ENCODE data around the gene UCKL1.
A peak's percentile ranks its signal among the peaks of the same experiment; 100 is the strongest.
"Not testable (repeated sequence)": the region's sequence is repeated elsewhere in the genome, so short reads cannot be mapped to it uniquely, and the experiment has no call there.

Gene UCKL1

DNA sequence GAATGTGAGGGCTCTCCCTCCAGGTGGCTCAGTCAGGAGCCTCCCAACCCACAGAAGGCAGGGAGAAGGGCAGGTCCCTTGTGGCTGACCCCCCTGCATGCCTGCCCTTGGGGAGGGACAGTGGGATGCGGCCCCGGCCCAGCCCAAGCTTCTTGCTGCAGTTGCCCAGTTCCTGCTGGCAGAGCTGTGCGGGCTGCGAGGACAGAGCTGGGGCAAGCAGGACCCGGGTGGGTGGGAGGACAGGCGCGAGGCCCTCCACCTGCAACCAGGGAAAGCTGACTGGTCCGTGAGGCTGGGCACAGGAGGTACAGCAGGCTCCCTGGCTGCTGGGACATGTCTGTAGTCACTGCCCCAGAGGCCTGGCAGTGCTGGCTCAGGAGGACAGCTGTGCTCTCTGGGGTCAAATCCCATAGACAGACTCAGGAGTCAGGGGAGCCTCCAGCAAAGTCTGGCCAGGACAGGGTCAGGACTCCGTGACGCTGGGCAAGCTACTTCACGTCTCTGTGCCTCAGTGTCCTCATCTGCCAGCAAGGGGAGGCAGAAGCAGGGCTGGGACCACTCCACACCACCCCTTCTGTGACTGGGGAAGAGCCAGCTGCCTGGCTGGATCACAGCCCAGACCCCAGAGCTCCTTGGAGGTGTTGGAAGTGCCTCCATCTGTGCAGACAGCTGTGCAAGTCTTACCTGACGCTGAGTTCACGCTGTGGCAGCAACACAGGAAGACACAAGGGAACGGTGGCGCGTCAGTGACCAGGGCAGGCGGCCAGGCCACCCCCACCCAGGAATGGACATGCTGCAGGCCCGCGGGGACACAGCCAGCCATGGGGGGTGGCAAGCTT, 13.0 kb downstream of the UCKL1 start:
- DNase-seq (ENCODE audit: low spot score): no peak

DNA sequence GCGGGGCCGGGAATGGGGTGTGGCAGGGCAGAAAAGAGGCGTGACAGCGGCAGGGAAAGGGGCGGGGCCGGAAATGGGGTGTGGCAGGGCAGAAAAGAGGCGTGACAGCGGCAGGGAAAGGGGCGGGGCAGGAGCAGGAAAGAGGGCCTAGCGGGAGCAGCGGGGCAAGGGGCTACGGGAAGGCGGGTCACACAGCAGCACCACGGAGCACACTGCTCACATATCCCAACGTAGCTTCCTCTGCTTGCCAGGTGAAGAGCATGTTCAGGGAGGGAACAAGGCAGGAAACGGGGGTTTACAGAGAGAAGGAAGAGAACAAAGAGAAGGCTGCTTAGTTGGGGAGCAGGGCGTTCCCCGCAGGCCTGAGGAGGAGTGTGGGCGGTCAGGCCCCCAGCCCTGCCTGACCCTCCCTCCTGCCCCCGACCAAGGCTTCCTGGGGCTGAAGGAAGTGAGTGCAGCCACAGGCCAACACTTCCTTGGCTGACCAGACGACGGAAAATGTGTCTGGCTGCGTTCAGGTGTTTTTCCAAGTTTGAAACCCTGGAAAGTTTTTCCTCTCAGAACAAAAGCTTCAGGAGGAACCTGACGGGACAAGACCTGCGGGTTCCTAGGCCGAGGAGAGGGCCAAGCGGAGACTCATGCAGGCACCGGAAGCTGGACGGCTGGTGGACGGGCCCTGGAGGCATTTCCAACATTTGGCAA, 13.8 kb downstream of the UCKL1 start:
- peak; percentile 47 for DNase-seq (ENCODE audit: low spot score)

DNA sequence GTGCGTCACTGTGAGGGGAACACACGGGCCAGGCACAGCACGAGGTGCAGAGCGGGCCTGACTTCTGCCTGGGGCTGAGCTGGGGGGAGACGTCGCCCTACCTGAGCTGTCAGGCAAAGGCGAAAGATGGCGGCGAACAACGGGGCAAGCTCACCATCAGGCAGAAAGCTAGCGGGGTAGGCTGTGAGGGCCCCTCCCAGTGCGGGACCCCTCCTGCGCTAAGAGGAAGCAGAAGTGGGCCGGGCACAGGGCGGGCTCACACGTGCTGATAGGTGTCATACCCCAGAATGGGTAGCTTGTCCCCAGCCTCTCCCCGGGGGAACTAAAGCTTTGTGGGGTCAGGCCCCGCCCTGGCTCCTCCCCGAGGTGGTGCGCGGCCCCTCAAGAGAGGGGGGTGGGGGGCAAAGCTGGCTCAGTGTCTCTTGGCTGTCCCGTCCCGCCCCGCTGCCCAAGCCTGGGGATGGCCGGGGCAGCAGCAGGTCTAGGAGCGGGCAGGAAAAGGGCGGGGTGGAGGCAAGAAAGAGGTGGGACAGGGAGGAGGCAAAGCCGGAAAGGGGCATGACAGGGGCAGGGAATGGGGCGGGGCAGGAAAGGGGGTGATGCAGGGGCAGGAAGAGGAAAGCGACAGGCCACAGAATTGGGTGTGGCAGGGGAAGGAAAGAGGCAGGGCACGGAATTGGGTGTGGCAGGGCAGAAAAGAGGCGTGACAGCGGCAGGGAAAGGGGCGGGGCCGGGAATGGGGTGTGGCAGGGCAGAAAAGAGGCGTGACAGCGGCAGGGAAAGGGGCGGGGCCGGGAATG, 14.7 kb downstream of the UCKL1 start:
- peak; percentile 73 for DNase-seq (ENCODE audit: low spot score)

DNA sequence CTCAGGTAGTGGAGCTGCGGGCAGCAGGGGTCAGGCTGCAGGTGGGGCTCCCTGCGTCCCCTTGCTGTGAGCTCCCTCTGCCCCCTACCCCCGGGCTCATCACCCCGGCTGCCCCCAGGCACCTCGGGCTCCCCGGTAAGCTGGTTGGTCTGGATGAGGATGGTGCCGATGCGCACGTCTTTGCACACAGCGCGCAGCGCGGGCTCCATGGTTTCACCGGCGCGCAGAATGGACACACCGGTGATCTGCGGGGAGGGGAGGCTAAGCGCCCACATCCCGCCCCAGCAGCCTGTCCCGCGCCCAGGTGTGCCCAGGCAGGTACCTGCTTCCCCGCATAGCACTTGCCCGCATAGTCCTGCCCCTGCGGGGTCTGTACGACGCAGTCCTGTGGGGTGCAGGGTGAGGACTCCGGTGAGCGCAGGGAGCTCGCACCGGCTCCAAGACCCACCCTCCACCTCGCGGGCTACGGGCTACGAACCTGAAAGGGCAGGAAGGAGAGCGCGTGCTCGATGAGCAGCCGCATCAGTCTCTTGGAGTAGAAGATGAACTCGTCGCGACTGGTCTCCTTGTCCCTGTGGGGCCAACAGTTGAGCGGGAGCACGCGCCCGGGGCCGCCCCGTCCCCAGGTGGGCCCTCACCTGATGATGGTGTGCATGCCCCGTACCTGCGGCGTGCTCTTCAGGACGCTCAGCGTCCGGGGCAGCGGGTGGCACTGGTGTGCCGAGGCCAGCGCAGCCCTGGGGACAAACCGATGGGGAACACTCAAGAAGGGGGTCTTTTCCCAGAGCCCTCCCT, 15.5 kb downstream of the UCKL1 start:
- DNase-seq (ENCODE audit: low spot score): no peak

DNA sequence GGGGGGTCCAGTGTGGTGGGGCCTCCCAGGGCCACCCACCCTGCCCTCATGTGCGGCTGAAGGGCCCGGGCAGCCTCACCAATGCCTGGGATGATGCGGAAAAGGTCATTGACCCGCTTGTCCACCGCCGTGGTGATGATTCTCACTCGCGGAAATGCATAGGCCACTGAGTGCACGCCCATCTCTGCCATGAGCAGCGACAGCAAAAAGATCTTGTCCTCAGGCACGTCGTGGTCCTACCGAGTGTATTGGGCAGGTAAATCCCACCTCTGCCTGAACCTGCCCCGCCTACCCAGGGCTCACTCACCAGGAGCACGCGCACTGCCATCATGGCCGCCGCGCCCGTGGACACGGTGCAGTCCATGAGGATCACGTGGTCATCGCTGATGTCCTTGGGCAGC, 16.1 kb downstream of the UCKL1 start:
- no peak for DNase-seq (ENCODE audit: low spot score)

DNA sequence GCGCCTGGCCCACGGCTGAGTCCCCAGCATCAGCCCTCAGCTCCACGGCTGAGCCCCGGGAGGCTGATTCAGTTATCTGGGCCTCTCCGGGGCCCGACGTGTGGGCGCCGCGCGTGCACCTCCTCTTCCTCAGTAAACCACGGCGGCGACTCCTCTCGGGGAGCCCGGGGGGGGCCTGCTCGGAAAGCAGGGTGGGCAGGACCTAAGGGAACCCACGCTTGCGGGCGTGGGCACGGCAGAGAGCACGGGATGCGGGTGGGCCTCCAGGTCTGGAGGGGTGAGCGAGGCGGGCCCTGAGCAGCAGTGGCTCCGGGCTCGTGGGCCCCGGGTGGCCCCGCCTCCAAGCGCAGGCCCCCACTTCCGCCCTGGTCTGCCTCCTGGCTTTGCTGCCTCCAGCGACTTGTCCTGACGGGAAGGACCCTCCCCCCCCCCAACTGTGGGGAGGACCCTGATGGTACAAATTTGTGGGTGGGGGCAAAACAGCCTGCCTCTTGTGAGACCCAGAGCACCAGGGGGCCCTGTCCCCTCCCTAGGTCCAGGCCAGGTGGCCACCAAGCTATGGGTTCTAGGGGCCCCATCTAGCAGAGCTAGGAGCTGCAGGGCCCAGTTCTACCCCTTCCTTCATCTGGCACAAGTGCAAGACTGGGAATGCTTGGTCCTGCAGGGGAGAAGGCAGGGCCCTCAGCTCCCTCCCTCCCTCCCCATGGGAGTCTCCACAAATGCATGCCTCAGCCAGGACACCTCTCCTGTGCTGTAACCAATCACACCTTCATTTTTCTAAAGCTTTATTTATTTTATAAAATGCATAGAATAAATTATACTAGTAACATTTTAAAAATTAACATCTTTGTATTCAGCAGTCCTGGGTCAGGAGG, 16.9 kb downstream of the UCKL1 start:
- DNase-seq (ENCODE audit: low spot score): no peak

DNA sequence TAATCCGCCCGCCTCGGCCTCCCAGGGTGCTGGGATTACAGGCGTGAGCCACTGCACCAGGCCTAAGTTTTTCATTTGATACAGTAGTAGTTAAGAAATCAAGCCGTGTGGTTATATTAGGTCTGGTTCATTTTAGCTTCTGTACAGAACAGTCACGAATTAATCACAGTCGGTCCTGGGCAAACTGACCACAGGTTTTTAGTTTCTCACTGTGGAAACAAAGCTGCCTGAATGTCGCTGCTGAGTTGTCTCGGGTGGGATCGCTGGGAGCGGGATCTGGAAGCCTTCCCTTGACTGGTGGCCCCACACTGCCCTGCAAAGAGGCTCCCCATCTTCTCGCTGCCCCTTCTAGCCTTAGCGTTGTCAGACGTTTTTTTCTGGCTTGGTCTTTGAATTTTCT, 18.6 kb downstream of the UCKL1 start:
- DNase-seq (ENCODE audit: low spot score): no peak

DNA sequence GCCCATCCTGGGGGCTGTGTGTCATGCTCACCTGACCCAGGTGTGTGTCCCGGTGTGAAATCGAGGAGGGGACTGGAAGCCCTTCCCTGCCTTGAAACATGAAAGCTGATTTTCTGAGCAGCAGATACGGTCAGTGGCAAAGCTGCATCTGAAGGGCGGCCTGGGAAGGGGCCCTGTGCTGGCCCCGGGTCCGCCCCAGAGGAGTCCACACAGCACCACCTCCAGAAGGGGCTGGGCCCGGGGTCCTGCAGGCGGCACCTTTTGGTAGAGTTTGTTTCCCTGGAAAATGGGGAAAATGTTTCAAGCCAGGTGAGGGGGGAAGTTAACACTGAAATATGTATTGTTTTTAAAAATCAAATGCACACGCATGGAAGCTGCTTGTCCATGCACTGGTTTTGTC, 20.8 kb downstream of the UCKL1 start:
- DNase-seq (ENCODE audit: low spot score): no peak

DNA sequence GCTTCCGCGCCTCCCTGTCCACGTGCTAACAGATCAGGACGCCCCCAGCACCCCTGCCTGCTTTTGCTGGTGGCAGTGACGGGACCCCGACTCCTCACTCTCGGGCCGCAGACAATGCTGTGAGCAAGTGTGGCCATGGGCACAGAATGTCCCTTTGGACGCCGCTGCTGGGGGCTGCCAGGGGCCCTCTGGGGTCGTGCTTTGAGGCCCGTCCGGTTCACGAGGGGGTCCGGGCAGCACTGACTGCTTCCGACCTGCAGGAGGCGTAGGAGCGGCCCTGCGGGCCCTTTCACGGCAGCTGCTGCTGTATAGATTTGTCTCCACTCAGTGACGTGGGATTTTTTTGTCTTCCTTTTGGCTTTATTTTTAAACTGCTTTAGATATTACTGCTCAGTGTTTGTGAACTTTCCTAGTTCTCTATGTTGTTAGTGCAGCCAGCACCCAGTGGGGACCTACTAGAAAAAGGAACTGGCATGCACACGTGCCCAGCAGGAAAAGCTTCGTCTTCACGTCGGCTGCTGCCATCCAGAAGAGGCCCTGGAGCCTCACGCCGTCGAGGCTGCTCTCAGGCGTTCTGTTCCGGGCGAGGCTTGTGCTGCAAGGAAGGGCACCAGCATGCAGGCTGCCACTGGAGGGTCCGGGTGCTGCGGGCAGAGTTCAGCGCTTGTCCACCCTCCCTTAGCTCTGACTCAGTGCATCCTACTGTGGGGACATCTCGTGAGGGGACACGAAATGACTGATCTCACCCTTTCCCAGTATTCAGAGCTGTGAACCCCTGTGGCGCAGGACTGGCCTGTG, 21.7 kb downstream of the UCKL1 start:
- DNase-seq (ENCODE audit: low spot score): no peak

DNA sequence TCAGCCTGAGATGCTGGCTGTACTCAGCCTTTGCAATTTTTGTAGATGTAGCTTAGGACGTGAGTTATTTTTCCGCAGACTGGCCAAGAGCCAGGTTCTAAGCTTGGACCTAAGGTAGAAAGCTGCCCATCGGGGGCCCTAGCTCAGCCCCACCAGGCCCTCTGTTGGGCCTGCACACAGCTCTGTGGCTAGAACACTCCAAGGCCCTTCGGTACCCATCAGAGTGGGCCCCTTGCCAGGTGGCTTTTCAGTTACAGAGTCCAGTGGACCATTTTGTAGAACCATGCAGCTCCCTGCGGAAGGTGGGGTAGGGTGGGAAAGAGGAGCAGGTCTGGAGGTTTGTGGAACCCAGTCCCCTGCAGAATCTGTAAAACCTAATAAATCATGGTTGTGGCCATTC, 22.6 kb downstream of the UCKL1 start:
- no peak for DNase-seq (ENCODE audit: low spot score)

DNA sequence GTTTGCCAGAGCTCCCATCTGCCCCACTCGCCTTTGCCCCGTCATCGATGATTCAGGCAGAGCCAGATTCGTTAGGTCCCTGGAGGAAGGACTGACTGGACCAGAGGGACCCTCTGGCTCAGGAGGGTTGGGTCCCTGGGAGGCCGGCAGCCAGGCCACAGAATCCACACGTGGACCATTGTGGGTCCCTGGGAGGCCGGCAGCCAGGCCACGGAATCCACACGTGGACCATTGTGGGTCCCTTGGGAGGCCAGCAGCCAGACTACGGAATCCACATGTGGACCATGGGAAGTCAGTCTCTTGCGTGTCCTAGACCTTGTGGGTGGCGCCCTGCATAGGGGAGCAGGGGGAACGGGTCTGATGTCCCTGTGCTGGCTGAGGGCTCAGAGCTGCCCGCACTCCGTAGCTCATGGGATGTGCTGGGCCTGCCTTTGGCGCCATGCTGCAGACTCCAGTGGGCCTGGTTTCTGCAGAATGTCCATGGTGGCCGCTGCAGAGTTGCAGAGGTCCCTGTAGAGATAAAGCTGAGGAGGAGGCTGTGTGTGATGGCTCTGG, 23.5 kb downstream of the UCKL1 start:
- DNase-seq (ENCODE audit: low spot score): no peak

DNA sequence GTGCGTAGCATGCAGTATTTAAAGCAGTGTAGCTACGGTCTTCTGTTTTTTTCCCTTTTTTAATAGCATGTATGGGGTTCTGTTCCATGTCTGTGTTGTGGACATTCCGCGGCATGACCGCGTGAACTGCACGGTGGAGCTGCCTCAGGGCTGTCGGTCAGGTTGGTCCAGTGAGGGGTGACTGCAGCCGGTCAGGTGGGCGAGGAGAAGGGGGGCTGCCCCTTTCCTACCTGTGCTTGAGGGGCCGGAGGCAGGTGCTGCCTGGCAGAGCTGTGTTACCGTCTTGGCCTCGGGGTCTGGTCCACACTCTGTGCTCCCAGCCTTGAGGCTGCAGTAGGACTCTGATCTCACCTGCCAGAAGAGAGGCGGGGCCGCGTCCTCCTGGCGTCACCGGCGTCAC, 24.5 kb downstream of the UCKL1 start:
- DNase-seq (ENCODE audit: low spot score): no peak

DNA sequence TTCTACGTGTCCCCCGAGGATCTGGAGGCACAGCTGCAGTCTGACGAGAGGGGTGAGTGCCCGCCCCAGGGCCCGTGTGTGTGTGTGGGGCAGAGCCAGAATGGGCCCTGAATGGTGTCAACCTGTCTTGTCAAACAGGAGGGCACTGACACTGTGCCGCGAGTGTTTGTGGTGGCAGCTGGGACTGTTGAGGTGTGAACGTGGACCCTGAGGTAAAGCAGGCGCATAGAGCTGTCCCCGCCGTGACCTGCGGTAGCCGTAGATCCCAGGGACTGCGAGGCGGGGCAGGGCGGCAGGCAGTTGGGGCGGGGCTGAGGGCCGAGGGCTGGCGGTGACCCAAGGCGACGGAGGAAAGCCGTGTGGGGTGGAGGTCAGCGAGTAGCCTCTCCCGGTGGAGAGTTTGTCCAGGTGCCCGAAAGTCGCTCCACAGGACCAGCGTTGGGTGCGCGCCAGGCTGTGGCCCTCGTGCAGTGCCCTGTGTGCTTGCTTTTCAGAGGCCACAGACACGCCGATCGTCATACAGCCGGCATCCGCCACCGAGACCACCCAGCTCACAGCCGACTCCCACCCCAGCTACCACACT, 25.2 kb downstream of the UCKL1 start:
- DNase-seq (ENCODE audit: low spot score): no peak

DNA sequence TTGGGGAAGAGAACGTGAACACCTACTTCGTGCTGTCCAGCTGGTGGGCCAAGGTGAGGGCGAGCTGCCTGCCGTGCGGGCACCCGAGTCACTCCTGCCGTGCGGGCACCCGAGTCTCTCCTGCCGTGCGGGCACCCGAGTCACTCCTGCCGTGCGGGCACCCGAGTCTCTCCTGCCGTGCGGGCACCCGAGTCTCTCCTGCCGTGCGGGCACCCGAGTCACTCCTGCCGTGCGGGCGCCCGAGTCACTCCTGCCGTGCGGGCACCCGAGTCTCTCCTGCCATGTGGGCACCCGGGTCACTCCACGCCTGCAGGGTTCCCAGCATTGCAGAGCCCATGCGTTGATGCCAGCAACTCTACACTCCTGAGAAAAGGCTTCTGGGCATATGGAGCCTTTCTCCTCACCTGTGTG, 26.7 kb downstream of the UCKL1 start:
- not testable (repeated sequence) for DNase-seq (ENCODE audit: low spot score)

DNA sequence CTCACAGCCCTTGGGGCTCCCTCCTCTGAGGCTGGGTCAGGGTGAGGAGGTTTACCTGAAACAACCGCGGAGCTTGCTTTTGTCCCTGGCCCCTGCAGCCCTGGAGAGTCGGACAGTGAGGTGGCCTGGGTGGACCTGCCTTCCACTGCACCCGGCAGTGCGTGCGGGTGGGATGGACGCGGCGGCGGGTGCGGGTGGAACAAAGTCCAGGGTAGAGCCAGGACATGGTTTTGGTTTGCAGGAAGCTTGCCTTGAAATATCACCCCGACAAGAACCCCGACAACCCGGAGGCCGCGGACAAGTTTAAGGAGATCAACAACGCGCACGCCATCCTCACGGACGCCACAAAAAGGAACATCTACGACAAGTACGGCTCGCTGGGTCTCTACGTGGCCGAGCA, 27.1 kb downstream of the UCKL1 start:
- DNase-seq (ENCODE audit: low spot score): no peak

DNA sequence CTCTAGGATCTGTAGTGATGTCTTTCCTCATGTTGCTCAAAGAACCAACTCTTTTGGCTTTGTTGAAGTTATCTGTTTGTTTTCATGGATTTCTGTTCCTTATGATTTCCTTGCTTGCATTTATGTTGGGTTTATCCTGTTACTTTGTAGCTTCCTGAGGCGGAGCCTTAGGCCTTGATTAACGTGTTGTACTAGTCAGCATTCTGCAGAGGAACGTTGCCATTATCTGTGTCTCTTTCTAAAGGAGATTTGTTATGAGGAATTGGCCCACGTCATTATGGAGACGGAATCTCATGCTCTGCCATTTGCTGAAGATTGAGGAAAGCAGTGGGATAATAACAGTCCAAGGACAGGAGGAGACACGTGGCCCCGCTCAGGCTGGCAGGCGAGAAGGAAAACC, 29.9 kb downstream of the UCKL1 start:
- DNase-seq (ENCODE audit: low spot score): no peak

DNA sequence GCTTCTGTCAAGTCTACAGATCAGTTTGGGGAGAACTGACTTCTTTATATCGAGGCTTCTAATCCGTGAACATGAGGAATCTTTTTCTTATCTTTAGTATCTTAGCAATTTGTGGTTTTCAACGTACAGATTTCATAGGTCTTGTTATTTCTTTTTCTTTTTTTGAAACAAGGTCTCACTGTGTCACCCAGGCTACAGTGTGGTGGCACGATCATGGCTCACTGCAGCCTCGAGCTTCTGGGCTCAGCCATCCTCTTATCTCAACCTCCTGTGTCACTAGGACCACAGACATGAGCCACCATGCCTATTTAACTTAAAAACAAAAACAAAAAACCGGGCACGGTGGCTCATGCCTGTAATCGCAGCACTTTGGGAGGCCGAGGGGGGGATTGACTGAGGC, 32.0 kb downstream of the UCKL1 start:
- no peak for DNase-seq (ENCODE audit: low spot score)

DNA sequence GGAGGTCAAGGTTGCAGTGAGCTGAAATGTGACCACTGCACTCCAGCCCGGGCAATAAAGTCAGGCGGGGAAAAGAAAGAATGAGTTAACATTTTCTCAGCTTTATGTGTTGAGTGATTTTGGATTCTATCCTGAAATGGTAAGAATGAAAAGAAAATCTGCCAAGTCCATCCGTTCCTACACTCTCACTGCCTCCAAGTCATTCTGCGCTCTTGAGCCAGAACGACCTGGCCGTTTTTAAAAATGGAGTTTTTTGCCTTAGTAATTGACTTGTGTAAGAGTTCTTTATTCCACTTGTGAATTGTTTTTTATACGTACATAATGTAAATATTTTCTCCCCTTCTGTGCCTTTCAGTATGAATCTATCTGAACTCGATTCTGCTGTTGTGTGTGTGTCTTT, 32.6 kb downstream of the UCKL1 start:
- no peak for DNase-seq (ENCODE audit: low spot score)

DNA sequence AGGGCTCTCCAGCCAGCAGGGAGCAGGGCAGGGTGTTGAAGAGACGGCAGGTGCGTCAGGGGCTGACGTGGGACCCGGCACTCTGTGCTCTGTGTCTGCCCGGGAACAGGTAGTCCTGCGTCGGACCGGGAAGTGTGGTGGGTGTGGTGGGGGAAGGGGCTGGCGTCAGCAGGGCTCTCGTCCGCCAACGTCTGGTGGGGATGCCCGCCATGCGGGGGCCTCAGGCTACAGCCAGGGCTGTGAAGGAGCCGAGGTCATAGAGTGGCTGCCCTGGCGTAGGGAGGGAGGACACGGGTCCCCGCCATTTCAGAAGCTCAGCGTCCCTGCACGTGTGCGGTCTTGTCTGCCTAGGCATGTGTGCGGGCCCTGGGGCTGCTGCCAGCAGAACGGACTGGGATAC, 36.0 kb downstream of the UCKL1 start:
- DNase-seq (ENCODE audit: low spot score): no peak

DNA sequence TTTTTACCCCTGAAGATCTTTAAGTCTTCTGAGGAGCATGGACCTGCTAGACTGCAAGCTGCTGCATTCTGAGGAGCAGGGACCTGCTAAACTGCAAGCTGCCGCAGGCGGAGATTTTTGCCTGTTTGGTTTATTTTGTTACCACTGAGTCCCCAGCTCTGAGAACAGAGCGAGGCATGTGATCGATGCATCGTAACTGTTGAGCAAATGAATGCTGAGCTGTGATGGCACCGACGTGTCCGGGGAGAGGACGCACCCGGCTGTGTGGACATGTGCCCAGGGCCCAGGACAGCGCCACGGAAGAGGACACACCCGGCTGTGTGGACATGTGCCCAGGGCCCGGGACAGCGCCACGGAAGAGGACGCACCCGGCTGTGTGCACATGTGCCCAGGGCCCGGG, 37.1 kb downstream of the UCKL1 start:
- no peak for DNase-seq (ENCODE audit: low spot score)
